CD4-positive, alpha-beta T cell treated with Interleukin-4 for 4 hours (primary cell): ENCODE measurements around the gene HECTD4.

Experiments
- DNase-seq: peaks from one replicate; pipeline ENCODE4 v3.0.0-alpha.2; 2020

Gene HECTD4

GRCh38 chr12:112196196-112196875 is 185.9 kb downstream of the HECTD4 start:
- no peak for DNase-seq

- no peak for DNase-seq
Measured at GRCh38 chr12:112194601-112195247, 187.5 kb downstream of the HECTD4 start.

GRCh38 chr12:112192475-112192874 is 189.8 kb downstream of the HECTD4 start:
- no peak for DNase-seq

- no peak for DNase-seq
Measured at GRCh38 chr12:112191840-112192321, 190.3 kb downstream of the HECTD4 start.

GRCh38 chr12:112191201-112191600 is 191.0 kb downstream of the HECTD4 start:
- no peak for DNase-seq

- DNase-seq, result no peak
Measured at GRCh38 chr12:112190231-112191025, 191.8 kb downstream of the HECTD4 start.

GRCh38 chr12:112188130-112188830 is 194.0 kb downstream of the HECTD4 start:
- DNase-seq, result no peak

- no peak for DNase-seq
Measured at GRCh38 chr12:112185093-112185923, 196.9 kb downstream of the HECTD4 start.

- no peak for DNase-seq
Measured at GRCh38 chr12:112184056-112184887, 198.0 kb downstream of the HECTD4 start.

GRCh38 chr12:112183141-112184021 is 198.8 kb downstream of the HECTD4 start:
- DNase-seq, result no peak

GRCh38 chr12:112182499-112182898 is 199.7 kb downstream of the HECTD4 start:
- no peak for DNase-seq

GRCh38 chr12:112180422-112180821 is 201.8 kb downstream of the HECTD4 start:
- DNase-seq, result no peak

- DNase-seq, result no peak
Measured at GRCh38 chr12:112179916-112180315, 202.3 kb downstream of the HECTD4 start.

- DNase-seq, result no peak
Measured at GRCh38 chr12:112179341-112179740, 202.9 kb downstream of the HECTD4 start.

GRCh38 chr12:112178796-112179195 is 203.4 kb downstream of the HECTD4 start:
- DNase-seq, result no peak

GRCh38 chr12:112176321-112177010 is 205.8 kb downstream of the HECTD4 start:
- no peak for DNase-seq

GRCh38 chr12:112175361-112176155 is 206.7 kb downstream of the HECTD4 start:
- DNase-seq, result no peak

GRCh38 chr12:112172556-112173324 is 209.5 kb downstream of the HECTD4 start:
- no peak for DNase-seq
